ENCODE results near the gene PAX3.

Gene PAX3

GRCh38 chr2:222309766-222310165, 11.0 kb upstream of the PAX3 start:
- DNase-seq = no peak

- DNase-seq = no peak
These were observed 10.6 kb upstream of the PAX3 start for GRCh38 chr2:222309361-222309760.

DNA sequence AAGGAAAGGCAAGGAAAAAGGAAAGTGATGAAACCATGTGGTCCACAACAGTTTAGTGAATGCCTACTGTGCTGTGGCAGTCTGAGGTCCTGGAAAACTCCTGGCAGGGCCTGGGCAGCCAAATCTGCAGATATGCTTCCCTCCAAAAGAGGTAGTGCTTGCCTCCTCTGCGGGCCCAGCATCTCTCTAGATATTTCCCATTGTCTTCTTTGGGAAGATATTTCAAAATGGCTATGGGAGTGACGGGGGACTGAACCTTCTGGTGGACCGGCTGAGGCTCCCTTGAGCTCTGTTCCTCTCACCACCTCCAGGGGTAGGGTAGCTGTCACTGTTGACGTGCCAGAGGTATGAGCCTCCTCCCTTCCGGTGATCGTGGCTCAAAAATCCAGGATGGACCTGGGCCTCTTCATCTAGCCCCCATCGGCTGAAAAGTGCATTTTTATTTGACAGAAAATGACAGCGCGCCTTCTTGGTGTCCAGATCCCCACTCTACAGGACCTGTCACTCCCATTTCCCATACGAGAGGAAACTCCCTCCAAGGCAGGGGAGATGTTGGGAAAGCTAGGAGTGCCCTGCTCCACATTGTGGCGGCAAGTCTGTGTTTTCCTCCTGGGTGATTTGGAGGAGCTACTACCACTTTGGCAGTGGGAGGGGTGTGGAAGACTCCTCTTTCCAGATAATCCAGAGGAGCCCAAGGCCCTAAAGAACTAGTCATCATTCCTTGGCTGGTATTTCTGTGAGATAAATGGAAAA, 9.4 kb upstream of the PAX3 start:
- no peak for DNase-seq

- no peak for DNase-seq
These were observed 8.5 kb upstream of the PAX3 start for GRCh38 chr2:222307143-222307756.

DNA sequence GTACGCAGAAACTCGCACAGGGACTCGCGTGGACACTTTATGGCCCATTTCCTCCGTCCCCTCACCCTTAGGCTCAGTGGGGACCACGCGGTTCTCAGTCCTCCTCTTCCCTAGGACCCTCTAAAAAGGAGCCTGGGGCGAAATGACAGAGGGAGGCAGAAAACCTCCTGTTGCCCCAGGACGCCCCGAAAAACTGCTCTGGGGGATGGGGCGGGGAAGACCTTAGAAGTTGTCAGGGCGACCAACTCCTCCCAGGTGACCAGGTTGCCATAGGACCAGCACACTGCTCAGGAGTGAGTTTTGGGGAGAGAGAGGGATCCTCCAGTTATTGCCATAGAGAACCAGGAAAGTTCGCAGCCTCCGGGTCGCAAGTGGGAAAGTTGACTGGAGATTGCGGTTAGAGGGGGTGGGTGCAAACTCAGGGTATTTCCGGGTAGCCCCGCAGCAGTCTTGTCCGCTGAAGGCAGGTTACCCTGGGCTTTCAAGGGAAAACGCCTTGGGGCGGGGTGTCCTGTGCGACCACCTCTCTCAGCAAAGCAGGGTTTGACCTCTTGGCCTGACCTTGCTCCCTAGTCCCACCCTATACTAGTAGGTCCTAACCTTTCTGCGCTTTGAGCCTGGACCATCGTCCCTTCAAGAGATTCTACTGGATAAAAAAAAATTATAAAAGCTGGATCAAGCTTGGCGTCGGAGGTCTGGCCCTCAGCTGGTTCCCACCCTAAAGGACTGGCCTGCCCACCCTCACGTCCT, 7.8 kb upstream of the PAX3 start:
- no peak for DNase-seq

- DNase-seq = no peak
These were observed 7.0 kb upstream of the PAX3 start for GRCh38 chr2:222305516-222306392.

DNA sequence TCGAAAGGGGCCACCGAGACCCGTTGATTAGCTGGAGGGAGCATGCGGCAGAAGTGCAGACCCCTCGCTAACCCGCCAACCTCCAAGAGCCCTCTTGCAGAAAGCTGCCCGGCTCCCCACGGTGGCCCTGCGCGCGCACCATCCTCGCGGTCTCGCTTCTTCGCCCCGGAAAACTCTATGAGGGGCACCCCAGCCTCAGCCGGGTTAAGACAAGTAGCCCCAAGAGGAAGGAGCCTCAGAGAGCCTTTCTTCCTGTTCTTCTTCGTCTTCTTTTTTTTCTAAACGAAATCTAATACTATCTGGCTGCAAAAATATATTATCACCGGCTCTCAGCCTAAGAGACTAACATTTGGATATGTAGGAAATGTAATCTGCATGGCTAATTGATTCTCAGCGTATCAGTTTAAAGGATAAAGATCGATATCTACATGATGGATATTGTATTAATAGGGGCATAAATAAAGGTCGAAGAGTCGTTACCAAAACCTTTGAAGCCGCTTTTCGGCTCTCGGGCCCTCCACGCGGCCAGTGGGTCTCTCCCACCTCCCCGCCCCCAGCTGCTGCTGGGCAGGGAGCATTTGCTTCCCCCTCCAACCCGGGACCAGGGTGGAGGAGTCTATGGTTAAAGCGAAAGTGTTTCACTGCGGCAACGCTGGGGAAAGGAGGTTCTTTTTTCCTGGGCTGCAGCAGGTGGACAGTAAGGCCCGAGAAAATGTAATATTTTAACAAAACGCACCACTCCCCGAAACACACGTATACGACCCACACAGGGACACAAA, 6.1 kb upstream of the PAX3 start:
- DNase-seq = no peak

GRCh38 chr2:222303828-222304736, 5.3 kb upstream of the PAX3 start:
- DNase-seq = no peak

DNA sequence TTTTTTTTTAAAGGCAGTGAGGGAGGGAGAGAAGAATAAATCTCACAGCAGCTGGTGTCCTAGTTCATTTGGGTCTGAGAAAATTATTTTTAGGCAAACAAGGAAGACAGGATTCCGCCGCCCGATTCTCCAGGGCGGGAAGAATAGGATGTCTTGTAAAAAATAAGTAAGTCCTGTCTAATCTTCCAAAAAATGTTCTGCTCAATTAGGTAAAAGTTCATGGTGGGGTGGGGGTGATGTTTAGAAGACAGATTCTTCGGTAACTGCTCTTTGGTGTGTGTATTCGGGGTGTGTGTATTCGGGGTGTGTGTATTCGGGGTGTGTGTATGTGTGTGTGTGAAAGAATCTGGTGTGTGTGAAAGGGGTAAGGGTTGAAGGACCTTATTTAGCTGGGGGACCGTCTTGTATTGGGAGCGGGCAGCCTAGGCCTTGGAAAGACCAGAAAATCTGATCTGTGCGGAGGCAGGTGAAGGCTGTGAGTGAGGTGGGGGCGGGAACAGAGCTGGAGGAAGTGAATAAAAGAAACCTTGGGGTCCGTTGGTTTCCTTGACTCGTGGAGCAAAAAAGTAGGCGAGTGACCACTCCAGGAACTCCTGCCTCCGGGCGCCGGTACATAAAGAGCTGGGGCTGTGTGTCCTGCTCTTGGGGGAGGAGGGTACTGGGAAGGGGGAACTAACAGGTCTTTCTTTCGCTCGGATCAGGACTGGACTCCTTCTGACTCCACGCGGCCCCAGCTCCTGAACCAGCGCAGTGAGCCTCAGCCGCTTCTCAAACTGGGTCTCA, 4.4 kb upstream of the PAX3 start:
- no peak for DNase-seq

DNA sequence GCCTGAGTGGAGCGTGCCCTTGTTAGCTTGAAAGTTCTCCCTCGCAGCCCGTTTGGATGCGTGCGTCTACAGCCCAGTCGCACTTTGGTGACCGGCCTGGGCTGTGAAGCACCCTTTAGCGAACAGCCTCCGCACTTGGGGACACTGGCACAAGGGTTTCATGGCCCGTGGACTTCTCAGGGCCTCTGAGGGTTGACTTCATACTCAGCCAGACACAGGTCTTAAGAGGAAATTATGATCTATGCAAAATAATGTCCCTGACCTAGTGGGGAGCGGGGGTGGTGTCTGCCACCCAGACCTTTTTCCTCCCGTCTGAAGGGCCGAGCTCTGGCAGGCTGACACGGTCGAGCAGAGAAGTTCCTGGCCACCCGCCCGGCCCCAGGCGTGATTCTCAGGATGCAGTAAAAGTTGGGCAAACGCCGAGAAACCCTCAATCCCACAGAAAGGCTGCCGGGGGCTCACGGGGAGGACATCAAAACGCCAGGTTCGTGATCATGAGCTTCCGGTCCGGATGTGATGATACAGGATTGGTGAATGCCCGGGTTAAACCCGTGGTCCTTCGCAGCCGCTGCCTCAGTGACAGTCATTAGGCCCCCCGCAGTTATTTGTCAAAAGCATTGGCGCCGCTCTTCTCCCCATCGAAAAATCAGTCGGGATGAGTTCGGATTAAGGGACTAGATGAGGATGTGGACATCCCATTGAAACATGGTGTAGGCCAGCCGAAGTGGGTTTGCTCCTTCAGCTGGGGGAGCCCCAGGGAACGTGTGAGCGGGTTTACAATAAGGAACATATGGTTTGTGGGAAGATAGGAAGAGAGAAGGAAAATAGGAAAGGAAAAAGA, 3.6 kb upstream of the PAX3 start:
- no peak for DNase-seq

DNA sequence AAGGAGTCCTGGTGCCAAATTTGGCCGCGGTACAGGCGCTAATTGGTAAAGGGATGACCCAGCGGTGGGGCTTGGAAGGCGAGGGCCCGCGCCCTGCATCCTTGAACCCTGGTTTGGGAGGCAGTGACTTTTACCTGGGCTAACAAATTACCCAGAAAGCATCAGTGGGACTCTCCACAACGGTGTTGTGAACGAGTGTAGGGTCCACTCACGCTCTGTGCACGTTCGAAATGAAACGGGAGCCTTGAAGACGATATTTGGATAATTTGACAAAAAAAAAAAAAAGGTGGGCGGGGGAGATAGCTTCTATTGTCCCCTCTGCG, 3.0 kb upstream of the PAX3 start:
- DNase-seq = no peak

GRCh38 chr2:222301053-222301795, 2.4 kb upstream of the PAX3 start:
- DNase-seq = no peak

- no peak for DNase-seq
These were observed 1.9 kb upstream of the PAX3 start for GRCh38 chr2:222300726-222301052.

DNA sequence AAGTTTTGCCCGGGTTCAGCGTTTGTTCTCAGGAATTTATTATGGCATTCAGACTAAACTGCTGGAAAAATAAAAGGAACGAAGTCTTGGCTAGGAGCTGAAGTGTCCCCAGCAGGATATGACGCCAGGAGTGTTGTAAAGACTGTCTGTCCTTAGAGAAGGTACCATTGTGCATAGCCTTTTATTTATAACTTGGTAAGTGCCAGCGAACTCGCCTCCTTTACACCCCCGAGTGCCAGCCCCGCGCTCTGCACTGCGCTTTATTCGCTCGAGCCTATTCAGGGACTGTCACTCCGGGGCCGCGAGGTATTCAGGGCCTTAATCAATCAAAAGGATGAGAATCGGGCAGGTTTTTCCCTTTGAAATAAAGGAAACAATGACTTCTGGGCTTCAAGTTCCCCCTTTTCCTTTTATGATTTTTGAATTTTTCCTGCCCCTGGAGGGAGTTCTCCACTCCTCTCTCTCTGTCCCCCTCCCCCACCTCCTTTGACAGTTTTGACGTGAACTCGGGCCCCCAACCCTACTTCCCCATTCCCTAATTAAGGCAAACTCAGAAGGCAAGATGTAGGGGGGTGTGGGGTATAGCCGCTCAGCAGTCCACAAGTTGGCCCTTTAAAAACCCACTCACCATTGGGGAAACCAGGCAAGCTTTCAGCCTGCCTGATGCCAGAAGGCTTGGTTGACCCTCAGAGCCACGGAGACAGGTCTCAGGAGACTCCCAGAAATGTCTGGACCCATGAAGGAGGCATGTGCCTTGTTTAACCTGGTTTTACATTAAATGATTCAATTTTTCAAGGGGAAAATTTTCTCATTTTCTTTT, 1.3 kb upstream of the PAX3 start:
- DNase-seq = no peak

GRCh38 chr2:222298001-222298310, 842 bp downstream of the PAX3 start:
- DNase-seq = no peak

DNA sequence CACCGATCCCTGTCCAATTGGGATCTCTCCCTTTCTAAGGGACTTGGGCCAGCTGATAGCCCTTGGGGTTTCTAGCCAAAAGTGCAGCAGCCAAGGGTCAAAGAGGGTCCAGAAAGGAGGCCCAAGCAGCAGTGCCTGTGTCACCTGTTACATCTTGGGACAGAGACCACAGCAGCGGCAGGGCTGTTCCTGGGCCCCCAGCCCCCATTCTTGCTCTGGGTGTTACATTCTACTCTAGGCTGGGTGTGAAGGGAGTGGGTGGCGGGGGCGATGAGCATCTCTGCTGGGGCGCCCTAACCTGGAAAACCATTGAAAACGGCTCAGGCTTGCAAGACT, 1.2 kb downstream of the PAX3 start:
- no peak for DNase-seq

GRCh38 chr2:222296911-222297599, 1.7 kb downstream of the PAX3 start:
- DNase-seq = no peak

- DNase-seq = no peak
These were observed 2.5 kb downstream of the PAX3 start for GRCh38 chr2:222296311-222296741.
